ENCODE results near the gene TCF15.
A peak's percentile ranks its signal among the peaks of the same experiment; 100 is the strongest.

- TF ChIP-seq POLR2AphosphoS5 (IDR thresholded peaks at IDR 0.05), result no peak
- TF ChIP-seq, protein P1, sequence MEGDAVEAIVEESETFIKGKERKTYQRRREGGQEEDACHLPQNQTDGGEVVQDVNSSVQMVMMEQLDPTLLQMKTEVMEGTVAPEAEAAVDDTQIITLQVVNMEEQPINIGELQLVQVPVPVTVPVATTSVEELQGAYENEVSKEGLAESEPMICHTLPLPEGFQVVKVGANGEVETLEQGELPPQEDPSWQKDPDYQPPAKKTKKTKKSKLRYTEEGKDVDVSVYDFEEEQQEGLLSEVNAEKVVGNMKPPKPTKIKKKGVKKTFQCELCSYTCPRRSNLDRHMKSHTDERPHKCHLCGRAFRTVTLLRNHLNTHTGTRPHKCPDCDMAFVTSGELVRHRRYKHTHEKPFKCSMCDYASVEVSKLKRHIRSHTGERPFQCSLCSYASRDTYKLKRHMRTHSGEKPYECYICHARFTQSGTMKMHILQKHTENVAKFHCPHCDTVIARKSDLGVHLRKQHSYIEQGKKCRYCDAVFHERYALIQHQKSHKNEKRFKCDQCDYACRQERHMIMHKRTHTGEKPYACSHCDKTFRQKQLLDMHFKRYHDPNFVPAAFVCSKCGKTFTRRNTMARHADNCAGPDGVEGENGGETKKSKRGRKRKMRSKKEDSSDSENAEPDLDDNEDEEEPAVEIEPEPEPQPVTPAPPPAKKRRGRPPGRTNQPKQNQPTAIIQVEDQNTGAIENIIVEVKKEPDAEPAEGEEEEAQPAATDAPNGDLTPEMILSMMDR (IDR thresholded peaks at IDR 0.05), result peak; percentile 58 to 92 (median 73)
- TF ChIP-seq POLR2A (IDR thresholded peaks at IDR 0.05), result no peak
Measured at GRCh38 chr20:645318-646106, 35.4 kb upstream of the TCF15 start.
